Testis (tissue), 2 donors: ENCODE results near the gene MRPL53.
"Not testable (repeated sequence)": the region's sequence is repeated elsewhere in the genome, so short reads cannot be mapped to it uniquely, and the experiment has no call there.

Experiments used
- CTCF ChIP-seq, 3 experiments: fragments of 450-650 bp in 2 of 3; fragments of 200-600 bp in 1 of 3; sonication (generic) in 1 of 3; IDR thresholded peaks; one replicate each; pipeline ENCODE4 v1.5.1; 2016 to 2019; ENCODE audit warnings: antibody characterized with exemption in 3 of 3, mild to moderate bottlenecking in 2 of 3, moderate library complexity in 1 of 3
- POLR2A ChIP-seq: fragments of 450-650 bp; IDR thresholded peaks from one replicate; pipeline ENCODE4 v1.6.1; 2017; ENCODE audit warnings: antibody characterized with exemption, mild to moderate bottlenecking, moderate library complexity

- not testable (repeated sequence) for TF ChIP-seq CTCF (IDR thresholded peaks at IDR 0.05); POLR2A
Observed at GRCh38 chr2:74470742-74471141, 1.7 kb downstream of the MRPL53 start.
